C4-2B (cell line): ENCODE data around the gene PIKFYVE.

ENCODE experiments used
- CTCF ChIP-seq: fragments of 450-650 bp; conservative IDR thresholded peaks from 2 replicates; pipeline ENCODE4 v1.5.1; 2017; ENCODE audit warnings: mild to moderate bottlenecking
- ZFX ChIP-seq: fragments of 450-650 bp; IDR thresholded peaks from 2 replicates; pipeline ENCODE4 v1.6.1; 2017

- no peak for TF ChIP-seq CTCF
- no peak for TF ChIP-seq ZFX
These were observed 105.0 kb downstream of the PIKFYVE start for GRCh38 chr2:208370881-208371633.
